Measurements from ENCODE around the gene NAV2.
"Not testable (repeated sequence)": the region's sequence is repeated elsewhere in the genome, so short reads cannot be mapped to it uniquely, and the experiment has no call there.

Gene NAV2

DNA sequence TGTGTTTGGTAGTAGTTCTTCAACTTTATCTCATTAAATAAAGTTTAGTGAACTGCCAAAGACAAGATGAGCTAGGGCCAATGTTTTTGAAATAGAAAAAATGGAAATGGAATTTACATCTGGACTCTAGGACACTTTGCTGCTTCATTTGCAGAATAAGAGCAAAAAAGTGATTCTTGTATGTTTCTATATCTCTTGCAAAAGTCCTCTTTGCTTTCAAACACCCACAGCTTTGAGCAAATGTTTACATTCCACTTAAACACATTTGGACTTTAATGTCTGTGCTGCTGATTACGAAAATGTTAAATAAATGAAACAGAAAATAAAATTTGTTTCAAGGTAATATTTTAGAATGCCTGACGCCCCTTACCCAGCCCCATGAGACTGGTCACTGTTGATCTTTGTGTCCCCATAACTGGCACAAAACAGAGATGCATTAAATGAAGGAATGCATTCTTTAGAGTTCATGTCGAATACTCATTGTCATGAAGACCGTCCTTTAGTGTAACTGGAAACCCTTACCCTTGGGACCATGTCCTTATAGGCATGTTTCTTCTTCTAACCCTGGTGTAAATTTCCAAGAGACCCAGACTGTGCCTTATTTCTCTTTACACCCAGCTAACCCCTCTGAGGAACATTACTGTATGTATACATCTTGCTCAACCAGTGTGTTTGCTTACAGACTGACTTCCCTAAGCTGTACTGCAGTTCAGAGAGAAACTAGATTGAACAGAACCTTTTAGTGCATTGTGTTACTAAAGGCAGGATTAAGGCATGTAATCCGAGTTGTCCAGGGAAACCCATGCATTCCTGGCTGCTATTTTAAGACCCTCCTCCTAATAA is 199.7 kb downstream of the NAV2 start:
- no peak for DNase-seq

DNA sequence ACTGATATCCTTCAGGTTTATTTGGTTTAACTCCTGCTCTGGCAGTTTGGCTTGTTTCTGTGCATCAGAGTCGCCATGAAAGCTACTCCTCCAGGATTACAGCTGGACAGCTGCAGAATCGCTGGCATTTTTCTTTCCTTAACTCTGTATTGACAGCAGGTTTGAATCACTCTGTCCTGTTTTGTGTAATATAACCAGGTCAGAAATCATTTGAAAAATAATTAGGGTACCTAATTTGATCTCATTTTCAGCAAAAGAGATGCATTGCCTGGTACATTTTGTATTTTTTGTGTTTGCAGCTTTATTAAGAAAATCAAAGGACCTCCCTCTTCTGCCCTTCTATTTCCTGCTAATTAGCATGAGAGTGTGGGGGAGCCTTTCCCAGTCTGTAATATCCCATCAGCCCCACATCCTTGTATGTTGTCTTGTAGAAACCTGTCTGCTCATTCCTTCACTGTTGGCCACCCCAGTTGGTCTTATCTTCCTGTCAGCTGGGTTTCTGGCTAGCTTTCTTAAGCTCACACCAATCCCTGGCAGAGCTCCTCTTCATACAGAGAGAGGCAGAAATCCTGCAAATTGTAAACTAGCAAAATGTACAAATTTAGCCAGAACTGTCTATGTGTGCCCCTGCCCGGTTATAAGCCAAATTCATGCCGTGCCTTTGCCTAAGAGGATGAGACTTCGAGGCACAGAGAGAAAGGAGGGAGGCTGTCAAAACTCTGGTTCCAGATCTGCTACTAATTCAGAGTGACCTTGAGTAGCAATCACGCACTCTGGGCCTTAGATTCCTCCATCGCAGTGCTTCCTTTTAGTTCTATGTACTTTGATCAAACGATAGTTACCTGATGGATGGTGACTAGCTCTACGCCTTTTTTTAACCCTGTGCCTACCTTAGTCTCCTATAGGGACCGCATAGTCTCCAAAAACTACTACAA is 200.6 kb downstream of the NAV2 start:
- DNase-seq, result no peak

DNA sequence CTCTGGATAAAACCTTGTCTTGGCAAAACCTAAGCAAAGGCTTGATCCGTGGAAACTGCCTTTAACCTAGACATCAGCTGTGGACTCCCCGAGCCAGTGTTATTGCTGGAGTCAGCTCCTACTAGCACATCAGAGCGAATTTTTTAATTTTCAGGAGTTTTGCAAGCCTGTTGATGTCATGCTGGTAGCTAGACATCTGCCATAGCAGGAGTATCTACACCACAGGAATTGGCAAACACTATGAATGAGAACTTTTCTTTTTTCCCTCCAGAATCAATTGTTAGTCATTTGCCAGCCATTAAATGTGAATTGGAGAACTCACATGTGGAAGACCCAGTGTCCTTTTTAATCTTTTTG is 201.2 kb downstream of the NAV2 start:
- no peak for DNase-seq

DNA sequence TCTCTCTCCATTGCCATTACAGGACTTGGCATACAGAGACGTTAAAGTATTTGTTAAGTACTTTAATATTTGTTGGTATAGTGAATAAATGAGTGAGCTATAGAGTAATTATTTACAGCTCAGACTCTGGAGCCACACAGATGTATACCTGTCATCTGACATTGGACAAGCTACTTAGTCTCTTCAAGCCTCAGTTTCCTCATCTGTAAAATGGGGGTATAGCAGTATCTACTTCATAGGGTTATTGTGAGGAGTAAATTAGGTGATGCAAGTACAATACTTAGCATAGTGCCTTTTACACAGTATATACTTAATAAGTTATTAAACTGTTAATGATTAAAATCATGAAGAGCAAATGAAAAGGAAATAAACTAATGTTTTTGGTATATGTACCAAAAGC is 203.2 kb downstream of the NAV2 start:
- no peak for DNase-seq

DNA sequence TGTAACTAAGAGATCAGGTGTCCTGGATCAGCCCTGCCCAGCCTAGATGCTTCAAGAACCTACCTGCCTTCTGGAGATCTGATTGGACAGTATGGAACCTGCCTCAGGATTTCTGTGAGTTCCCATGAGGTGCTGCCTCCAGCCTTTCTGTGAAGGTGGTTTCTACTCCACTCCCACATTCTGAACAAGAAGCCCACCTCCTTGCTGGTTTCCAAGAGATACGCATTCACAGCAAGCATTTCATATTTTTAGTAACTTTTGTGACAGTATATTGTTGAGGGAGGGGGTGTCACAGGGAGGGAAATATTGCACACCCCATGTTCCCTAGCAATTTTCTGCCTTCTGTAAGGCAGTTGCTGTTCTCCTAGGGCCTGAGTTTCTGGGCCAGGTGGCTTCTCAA is 204.4 kb downstream of the NAV2 start:
- DNase-seq, result no peak

DNA sequence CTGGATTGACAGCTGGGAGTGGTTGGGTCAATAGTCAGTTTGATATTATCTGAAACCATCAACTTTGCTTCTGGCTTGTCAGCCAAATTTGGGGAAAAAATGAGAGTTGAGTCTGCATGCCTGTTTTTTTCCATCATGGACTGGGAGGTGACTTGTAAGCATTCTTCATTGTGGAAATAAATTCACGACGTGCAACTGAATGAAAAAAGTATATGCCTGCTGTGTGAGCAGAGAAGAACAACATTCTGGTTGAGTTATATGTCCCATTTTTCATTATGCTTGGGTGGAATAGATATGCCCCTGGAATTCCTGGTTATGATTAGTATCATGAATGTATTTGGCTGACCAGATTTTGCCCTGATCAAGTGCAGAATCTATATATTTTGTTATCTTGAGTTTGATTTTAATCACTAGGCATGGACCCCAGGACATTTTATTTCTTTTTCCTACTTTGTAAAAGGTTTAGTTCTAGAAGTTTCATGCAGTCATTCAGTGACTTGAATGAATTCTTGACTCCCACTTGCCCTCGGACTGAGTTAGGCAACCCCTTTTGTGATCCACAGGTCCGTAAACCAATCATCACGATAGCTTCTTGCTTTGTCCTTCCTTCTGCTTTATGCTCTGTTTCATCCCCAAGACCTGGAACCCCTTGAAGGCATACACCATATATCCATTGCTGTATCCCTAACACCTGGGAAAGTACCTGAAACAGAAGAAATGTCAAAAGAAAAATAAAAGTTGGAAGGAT is 205.8 kb downstream of the NAV2 start:
- no peak for DNase-seq

DNA sequence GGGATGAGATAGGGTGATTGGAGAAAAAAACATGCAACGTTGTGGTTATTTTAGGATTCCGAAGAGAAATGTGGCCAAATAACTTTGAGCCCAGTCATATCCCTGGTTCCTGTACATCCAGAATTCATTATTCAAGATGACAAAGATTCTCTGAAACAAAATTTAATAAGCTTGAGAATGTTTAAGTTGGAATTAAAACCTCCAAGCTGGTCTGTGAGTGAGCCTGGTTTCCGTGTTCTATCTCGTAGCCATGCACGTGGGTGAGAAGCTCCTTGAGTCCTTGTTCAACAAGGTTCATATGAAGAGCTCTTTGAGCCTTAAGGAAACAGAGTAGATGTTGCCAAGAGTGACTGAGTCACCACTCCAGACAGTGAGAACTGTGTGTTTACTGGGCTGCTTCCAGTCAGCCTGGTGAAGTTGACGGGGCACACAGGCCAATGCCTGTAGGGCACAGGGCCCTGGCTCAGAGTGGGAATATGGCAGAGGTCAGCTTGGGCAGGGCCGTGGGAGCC is 206.5 kb downstream of the NAV2 start:
- DNase-seq, result no peak

DNA sequence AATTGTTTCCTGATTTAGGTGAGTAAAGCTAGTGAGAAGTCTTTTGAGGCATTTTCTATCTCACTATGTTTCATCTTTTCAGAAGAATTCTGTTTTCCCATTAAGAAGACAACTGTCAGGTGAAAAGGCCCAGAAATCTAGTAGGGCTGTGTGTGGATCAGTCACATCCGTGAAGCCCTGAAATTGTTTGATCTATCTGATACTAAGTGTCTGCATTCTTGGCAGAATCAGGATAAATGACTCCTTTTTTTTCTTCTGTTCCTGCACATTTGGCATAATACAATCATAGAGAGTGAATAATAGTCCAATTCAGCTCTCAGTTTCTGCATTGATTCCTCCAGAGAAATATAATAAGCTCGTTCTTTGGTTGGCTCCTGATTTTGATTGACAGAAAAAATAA is 208.3 kb downstream of the NAV2 start:
- DNase-seq, result no peak

DNA sequence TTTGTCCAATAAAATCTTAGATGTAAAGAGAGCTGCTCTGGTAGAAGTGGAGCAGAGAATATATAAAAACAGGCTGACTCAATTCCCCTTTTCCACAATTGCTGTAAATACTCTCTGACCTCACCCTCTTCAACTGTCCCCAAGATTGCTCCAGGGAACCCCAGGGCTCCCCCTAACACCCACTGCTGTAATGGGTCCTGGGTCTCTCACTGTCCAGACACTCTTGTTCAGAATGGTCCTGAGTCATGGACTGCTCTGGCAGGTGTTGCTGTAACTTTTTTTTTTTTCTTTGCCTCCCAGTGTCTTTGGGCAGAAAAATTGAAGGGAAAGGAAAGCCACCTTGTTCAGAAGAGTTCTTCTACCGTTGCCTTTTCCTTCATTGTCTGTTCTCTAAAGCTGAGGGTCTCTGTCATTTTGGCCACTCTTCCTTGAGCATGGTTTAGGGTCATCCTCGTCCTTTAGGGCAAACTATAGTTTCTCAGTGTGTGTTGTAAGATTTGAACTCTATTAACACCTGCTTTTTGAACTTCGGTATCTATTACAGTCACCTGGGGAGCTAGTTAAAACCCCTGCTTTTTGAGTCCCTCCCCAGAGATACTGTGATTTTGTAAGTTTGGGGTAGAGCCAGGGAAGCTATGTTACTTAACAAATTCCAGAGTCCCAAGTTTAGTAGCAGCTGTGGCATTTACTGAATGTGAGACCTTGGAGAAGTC is 209.5 kb downstream of the NAV2 start:
- DNase-seq, result no peak

DNA sequence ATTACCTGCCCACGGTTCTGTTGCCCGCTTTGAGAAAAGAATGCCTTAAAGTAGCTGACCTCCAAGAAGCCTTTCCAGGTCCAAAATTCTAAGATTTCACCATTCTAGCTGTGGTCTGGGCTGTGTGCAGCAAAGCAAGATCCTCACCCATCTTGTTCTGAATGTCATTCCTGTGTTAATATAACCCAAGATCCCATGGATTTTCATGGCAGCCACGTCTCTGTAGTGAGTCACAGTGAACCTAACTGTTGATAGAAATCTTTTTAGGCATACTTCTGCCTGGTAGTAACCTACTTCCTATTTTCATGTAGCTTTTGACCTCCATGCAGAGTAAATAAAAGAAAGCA is 210.0 kb downstream of the NAV2 start:
- no peak for DNase-seq

DNA sequence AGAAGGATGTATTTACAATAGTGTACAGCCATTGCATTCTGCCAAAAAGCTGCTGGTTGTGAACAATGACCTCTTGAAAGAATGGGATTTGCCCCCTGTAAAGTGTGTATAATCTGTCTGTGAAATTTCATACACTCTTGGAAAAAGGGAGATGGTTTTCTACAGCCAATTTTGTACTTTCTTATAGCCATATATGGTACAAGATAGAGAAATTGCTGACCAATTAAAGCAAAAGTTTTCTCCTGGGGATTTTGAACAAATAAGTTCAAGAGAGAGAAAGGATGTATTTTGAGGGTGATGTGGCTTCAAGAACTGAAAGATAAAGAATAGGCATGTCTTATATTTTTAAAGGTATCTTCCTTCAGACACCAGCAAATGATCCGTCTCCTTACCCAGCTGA is 211.0 kb downstream of the NAV2 start:
- no peak for DNase-seq

DNA sequence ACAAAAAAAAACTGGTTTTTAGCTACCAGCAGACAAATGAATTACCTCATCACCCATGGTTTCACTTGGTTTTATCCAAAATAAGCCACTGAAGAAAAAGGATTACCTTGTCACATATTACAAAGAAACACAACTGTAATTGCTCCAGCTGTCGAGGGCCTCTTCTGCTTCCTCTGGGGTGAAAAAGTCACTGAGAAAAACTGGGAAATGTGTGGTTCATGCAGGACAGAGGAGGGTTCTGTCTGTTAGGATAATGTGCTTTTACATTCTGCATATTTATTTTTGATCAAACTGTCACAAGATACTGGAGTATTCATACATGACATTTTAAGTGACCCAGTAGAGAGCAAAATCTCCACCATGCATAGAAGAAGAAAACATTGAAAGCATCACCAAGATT is 211.7 kb downstream of the NAV2 start:
- no peak for DNase-seq

DNA sequence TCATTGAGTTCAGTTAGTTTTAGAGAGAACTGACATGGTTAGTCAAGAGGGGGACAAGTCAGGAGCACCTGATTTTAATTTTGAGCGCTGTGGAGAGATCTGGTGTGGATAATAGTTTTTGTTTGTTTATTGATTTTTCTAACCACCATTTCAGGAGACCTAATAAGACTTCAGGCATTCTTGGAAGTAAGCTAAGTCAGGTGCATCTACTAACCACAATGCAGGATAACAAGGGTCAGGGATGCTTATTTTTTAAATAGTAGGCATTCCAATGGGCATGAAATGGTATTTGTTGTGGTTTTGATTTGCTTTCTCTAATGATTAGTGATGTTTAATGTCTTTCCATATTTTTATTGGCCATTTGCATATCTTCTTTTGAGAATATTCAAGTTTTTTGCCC is 212.1 kb downstream of the NAV2 start:
- DNase-seq, result no peak

DNA sequence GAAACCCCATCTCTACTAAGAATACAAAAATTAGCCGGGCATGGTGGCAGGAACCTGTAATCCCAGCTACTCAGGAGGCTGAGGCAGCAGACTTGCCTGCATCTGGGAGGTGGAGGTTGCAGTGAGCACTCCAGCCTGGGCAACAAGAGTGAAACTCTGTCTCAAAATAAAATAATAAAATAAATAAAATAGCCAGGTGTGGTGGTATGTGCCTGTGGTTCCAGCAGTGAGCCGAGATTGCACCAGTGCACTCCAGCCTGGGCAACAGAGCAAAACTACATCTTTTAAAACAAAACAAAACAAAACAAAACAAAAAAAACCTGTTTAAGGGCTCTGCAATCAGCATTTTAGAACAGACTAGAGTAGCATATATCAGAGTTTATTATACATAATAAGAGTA is 214.8 kb downstream of the NAV2 start:
- not testable (repeated sequence) for DNase-seq

DNA sequence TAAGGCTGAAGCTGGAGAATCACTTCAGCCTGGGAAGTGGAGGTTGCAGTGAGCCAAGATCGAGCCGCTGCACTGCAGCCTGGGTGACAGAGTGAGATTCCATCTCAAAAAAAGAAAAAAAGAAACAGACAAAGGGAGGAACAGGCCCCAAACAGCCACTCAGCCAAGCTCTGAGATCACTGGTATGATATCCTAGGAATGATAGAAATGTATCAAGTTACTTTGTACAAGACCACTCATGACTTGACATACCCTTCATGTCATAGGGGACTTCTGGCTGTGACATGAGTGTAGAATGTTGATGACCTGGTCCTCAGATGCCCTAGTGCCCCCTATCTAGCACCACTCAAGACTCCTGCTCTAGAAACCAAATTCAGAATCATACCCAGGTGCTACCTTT is 216.5 kb downstream of the NAV2 start:
- DNase-seq, result no peak

DNA sequence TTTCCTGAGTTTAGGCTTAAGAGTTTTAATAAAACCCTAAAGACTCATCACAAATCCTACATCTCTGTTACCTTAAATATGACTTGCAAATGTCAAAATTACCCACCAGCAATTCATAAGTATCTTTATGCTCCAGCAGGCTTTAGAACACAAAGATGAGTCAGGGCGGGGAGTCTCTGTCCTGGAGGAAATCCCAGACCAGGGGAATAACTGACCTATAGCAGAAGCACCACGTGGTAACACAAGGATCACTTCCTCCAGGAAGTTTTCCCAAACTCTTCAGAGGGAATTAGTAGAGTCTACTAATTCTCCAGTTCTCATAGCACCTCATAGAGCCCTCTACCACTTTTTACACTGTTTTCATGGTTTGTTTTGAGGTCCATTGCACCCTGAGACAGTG is 217.0 kb downstream of the NAV2 start:
- DNase-seq, result no peak

DNA sequence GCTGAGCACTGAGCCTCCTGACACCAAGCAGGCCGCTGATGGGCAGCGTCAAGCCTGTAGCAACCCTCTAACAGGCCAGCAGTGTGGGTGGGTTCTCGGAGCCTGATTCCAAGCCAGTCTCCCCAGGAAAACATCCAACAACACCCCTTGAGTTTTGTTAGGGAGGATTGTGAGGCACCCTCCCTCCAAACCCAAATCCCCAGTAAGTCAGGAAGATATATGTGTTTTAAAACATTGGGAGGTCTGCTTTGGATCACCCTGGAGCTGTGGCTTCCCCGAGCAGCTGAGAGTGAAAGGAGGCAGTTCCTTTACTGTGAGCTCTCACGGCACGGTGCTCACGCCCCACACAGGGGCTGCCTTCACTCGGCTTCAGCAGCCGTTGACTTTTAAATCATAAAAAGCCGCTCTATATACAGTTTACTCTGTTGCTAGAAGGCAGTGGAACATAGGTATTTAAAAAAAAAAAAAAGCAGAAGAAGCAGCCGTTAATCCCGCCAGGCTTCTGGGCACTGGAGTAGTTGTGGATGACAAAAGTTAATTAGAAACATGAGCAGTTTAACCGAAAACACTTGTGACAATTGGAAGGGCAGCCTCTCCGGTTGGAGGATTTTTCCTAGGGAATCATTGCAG is 218.6 kb downstream of the NAV2 start:
- DNase-seq, result no peak

DNA sequence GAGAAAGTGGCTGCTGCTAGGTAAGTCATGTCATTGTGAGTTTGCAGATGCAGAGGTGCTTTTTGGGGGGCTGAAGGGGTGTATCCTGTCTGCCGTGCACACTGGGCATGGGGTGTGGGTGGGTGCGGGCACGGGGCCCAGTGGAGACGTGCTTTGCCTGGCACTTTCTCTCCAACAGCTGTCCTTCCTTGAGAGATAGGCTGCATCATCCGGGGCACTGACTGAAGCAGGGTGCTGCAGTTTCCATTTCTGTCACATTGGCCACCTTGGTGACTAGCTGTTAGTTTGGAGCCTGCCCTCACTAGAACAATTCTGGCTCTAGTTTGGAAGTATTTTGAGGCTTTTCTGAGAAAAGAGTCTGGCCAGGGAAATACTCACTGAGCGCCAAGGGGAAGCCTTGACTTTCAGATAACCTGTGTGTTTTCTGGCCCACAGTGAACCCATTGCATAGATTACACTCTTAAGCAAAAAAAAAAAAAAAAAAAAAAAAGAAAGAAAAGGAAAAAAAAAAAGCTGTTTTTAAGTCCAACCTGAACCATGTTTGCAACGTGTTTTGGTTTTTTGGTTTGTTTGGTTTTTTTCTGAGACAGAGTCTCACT is 219.2 kb downstream of the NAV2 start:
- DNase-seq, result no peak

DNA sequence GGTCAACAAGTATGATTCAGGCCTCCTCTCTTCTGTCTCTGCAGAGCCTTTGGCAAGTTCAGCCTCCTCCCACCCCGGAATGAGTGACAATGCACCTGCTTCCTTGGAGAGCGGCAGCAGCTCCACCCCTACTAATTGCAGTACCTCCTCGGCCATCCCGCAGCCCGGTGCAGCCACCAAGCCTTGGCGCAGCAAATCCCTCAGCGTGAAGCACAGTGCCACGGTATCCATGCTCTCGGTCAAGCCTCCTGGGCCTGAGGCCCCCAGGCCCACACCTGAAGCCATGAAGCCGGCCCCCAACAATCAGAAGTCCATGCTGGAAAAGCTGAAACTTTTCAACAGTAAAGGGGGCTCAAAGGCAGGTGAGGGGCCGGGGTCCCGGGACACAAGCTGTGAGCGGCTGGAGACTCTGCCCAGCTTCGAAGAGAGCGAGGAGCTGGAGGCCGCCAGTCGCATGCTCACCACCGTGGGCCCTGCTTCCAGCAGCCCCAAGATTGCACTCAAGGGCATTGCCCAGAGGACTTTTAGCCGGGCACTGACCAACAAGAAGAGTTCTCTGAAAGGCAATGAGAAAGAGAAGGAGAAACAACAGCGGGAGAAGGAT is 220.6 kb downstream of the NAV2 start:
- no peak for DNase-seq

DNA sequence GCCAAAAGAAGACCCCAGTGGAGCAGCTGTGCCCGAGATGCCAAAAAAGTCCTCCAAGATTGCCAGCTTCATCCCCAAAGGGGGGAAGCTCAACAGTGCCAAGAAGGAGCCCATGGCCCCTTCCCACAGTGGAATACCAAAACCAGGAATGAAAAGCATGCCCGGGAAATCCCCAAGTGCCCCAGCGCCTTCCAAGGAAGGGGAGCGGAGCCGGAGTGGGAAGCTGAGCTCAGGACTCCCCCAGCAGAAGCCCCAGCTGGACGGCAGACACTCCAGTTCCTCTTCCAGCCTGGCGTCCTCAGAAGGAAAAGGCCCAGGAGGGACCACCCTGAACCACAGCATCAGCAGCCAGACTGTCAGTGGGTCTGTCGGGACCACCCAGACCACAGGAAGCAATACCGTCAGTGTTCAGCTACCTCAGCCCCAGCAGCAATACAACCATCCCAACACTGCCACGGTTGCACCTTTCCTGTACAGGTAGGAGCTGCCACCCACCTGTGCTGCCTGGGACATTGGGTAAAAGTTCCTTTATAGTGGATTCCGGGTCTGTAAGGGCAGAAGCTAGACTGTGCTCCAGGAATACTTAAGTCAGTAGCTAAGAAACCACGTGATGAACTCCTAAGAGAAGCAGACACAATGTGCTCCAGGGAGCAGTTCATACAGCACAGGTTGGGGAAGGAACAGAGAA is 221.3 kb downstream of the NAV2 start:
- DNase-seq, result no peak

DNA sequence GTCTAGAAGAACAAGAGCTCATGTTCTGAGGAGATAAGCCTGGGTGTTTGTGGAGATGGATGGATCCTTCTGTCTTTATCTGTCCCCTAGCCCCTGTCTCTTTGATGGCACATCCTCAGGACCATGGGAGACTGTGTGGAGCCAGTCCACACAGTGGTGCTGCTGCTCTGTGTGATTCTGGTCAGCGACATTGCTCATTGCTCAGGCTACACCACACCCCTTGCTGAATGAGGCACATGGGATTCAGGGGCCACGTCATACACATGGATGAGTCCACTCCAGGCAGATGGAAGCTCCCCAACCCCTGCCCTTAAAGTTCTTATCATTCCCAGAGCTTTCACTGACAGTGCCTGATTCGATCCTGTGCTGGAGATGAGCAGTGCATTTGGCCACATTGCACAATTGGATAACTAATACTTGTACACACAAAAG is 222.2 kb downstream of the NAV2 start:
- no peak for DNase-seq
